ENCODE results near the gene SYNE1. TPM values are rescaled to one million over a fixed set of nuclear protein-coding genes. Genes with fewer than 3 reads are reported as not detected.

SYNE1 gene
- polyA plus RNA-seq, 1 donor from 2014 or later = 38.5 TPM

GRCh38 chr6:152170702-152171667 is 466.2 kb downstream of the SYNE1 start:
- no peak overlapping the region for H3K4me2 ChIP-seq (ENCODE audit: low read length)
- no peaks in the 10 kb centered on the region for H4K20me1 ChIP-seq (ENCODE audit: insufficient read depth)
- no peaks in the 10 kb centered on the region for H3K79me2 ChIP-seq (replicated peaks; ENCODE audit: insufficient read depth, low read length)
- no peaks in the 10 kb centered on the region for H3K27me3 ChIP-seq (ENCODE audit: insufficient read depth, low read depth, low read length)
- H3K27ac ChIP-seq (ENCODE audit: low read length) = no peak overlapping the region
- H3K9ac ChIP-seq (ENCODE audit: low read length) = no peak overlapping the region
- TF ChIP-seq EP300 (conservative IDR thresholded peaks at IDR 0.05; ENCODE audit: poor library complexity, severe bottlenecking) (no peak), CTCF (IDR thresholded peaks at IDR 0.05; ENCODE audit: poor library complexity, severe bottlenecking) (no peak), RAD21 (conservative IDR thresholded peaks at IDR 0.05) (no peak), REST (IDR thresholded peaks at IDR 0.05; ENCODE audit: borderline replicate concordance) (no peak)
- no peaks in the 10 kb centered on the region for H3K36me3 ChIP-seq (ENCODE audit: insufficient read depth, low read length)
- H2AFZ ChIP-seq (ENCODE audit: low read depth, low read length) = no peak overlapping the region
- H3K4me3 ChIP-seq (ENCODE audit: low read length) = no peak overlapping the region
- no peaks in the 10 kb centered on the region for H3K9me2 ChIP-seq (ENCODE audit: insufficient read depth, low read length)
- no peaks in the 10 kb centered on the region for H3K9me3 ChIP-seq (ENCODE audit: low read length)
- no peaks in the 10 kb centered on the region for H3F3A ChIP-seq (ENCODE audit: insufficient read depth, low read length, poor library complexity, severe bottlenecking)

- no peak overlapping the region for H3K27ac ChIP-seq (ENCODE audit: low read length)
- no peak overlapping the region for H3K4me2 ChIP-seq (ENCODE audit: low read length)
These were observed 466.9 kb downstream of the SYNE1 start for GRCh38 chr6:152170313-152170701.

More at GRCh38 chr6:152170313-152170701, 466.9 kb downstream of the SYNE1 start:
- Histone ChIP-seq H3K9me3 (ENCODE audit: low read length) (no peaks in the 10 kb centered on the region), H4K20me1 (ENCODE audit: insufficient read depth) (no peaks in the 10 kb centered on the region), H3F3A (ENCODE audit: insufficient read depth, low read length, poor library complexity, severe bottlenecking) (no peaks in the 10 kb centered on the region), H3K27me3 (ENCODE audit: insufficient read depth, low read depth, low read length) (no peaks in the 10 kb centered on the region), H3K79me2 (replicated peaks; ENCODE audit: insufficient read depth, low read length) (no peaks in the 10 kb centered on the region), H3K9me2 (ENCODE audit: insufficient read depth, low read length) (no peaks in the 10 kb centered on the region), H3K4me3 (ENCODE audit: low read length) (no peak overlapping the region), H3K36me3 (ENCODE audit: insufficient read depth, low read length) (no peaks in the 10 kb centered on the region), H3K9ac (ENCODE audit: low read length) (no peak overlapping the region), H2AFZ (ENCODE audit: low read depth, low read length) (no peak overlapping the region)
- TF ChIP-seq POLR2AphosphoS5 (IDR thresholded peaks at IDR 0.05) (no peak), MXI1 (conservative IDR thresholded peaks at IDR 0.05; ENCODE audit: poor library complexity, severe bottlenecking) (no peak), EZH2 (IDR thresholded peaks at IDR 0.05; ENCODE audit: borderline replicate concordance, insufficient read depth, low read length, poor library complexity, severe bottlenecking) (no peak), REST (IDR thresholded peaks at IDR 0.05; ENCODE audit: borderline replicate concordance) (no peak), CTCF (IDR thresholded peaks at IDR 0.05; ENCODE audit: poor library complexity, severe bottlenecking) (no peak), EP300 (conservative IDR thresholded peaks at IDR 0.05; ENCODE audit: poor library complexity, severe bottlenecking) (no peak), SMC3 (conservative IDR thresholded peaks at IDR 0.05; ENCODE audit: poor library complexity) (no peak), TAF1 (IDR thresholded peaks at IDR 0.05; ENCODE audit: low read depth) (no peak), RAD21 (conservative IDR thresholded peaks at IDR 0.05) (no peak)
